Mucosa of gallbladder (tissue), 1 donor: ENCODE data around the gene SLC22A23. TPM values are rescaled to one million over a fixed set of nuclear protein-coding genes. Genes with fewer than 3 reads are reported as not detected.

ENCODE experiments used
- DNase-seq: peaks from one replicate; pipeline ENCODE4 v3.0.0-alpha.2; 2020; ENCODE audit warnings: low spot score
- total RNA-seq: library from RNA; stranded (reverse); gene quantifications from one replicate; pipeline ENCODE4 v1.2.1, GENCODE V29; 2021
- donor health status: DM: no; HTN: no; CAD: no.

Gene SLC22A23
- total RNA-seq, 1 donor from 2014 or later = 46.0 TPM

- DNase-seq = no peak
Measured at GRCh38 chr6:3228046-3228671, 228.7 kb downstream of the SLC22A23 start.

- DNase-seq = no peak
Measured at GRCh38 chr6:3227363-3228045, 229.3 kb downstream of the SLC22A23 start, which contains the start of gene TUBB2B. Gene TUBB2B (minus strand): TSS chr6:3227653. CDS start chr6:3227543, 110 bp downstream.

GRCh38 chr6:3226481-3227362, 230.1 kb downstream of the SLC22A23 start:
- no peak for DNase-seq

- no peak for DNase-seq
Measured at GRCh38 chr6:3226042-3226441, 230.8 kb downstream of the SLC22A23 start.

- no peak for DNase-seq
Measured at GRCh38 chr6:3222506-3223038, 234.3 kb downstream of the SLC22A23 start.

- DNase-seq = no peak
Measured at GRCh38 chr6:3221578-3221977, 235.3 kb downstream of the SLC22A23 start.

- DNase-seq = no peak
Measured at GRCh38 chr6:3220366-3220765, 236.5 kb downstream of the SLC22A23 start.

Other genes starting within 250 kb of the SLC22A23 start
- 24.5 TPM for gene TUBB2B, start 229.4 kb downstream of the SLC22A23 start, total RNA-seq
- 19.3 TPM for gene PSMG4, start 198.1 kb downstream of the SLC22A23 start, total RNA-seq